ENCODE results near the gene ASXL1. TPM values are rescaled to one million over a fixed set of nuclear protein-coding genes. Genes with fewer than 3 reads are reported as not detected.

The ASXL1 gene
- total and polyA plus RNA-seq, 9 of the 15 experiments (the other 6 are each of a cell fraction or from before 2014, with no cell fraction given): 6.5 to 65.3 (median 32.3) TPM

DNA sequence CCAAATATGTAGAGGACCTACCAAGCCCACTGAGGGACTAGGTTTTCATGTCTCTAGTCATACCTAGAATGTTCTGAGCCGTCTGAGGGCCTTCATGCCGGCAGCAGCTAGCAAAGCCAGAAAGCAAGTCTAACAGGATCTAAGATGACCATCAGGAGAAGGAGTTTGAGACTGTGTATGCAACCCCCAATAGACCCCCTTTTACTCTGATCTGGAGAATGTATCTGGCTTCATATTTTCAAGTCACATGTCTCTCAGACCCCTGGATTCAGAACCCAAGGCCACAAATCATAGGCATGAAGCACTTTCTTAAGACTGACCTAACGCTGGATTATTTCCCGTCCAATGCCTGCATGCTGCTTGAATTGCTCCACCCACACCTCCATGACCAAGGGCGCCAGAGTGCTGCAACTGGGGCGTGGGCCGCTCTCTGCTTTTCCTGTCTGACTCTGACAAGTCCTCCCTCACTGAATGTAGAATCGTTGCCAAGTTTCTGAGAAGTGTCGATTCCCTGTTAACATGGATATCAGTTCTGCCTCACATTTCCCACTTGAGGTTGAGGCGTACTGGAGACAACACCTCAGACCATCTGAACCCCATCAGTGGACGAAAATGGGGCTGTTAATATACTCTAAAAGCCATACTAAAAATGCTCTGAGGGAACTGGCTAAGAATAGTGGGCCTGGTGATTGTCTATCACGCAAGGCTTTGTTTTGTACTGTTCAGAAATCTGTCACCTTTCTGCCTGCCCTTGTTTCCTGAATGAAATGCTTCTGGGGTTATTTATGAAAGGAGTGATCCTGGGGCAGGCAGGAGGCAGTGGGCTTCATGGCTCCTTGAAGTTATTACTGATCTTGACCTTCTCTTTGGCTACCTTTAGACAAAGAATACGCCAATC is 23.9 kb upstream of the ASXL1 start (continued):
- no peak for TF ChIP-seq MCM5 (IDR thresholded peaks at IDR 0.05; ENCODE audit: low read depth)
- no peak for TF ChIP-seq MBD2 (IDR thresholded peaks at IDR 0.05; ENCODE audit: borderline replicate concordance, low read depth)
- TF ChIP-seq, protein P1, sequence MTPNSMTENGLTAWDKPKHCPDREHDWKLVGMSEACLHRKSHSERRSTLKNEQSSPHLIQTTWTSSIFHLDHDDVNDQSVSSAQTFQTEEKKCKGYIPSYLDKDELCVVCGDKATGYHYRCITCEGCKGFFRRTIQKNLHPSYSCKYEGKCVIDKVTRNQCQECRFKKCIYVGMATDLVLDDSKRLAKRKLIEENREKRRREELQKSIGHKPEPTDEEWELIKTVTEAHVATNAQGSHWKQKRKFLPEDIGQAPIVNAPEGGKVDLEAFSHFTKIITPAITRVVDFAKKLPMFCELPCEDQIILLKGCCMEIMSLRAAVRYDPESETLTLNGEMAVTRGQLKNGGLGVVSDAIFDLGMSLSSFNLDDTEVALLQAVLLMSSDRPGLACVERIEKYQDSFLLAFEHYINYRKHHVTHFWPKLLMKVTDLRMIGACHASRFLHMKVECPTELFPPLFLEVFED (CRISPR knock-in tag; conservative IDR thresholded peaks at IDR 0.05): no peak
- no peak for TF ChIP-seq ZNF174 (CRISPR knock-in tag; IDR thresholded peaks at IDR 0.05)
- TF ChIP-seq ZNF586 (CRISPR knock-in tag; conservative IDR thresholded peaks at IDR 0.05): no peak
- no peak for TF ChIP-seq CBX3 (IDR thresholded peaks at IDR 0.05; ENCODE audit: borderline replicate concordance in 1 of 2, low read length in 2 of 2)
- TF ChIP-seq KDM1A (IDR thresholded peaks at IDR 0.05): no peak
- TF ChIP-seq ZNF253 (CRISPR knock-in tag; conservative IDR thresholded peaks at IDR 0.05): no peak
- no peak for TF ChIP-seq ZNF668 (CRISPR knock-in tag; IDR thresholded peaks at IDR 0.05)
- TF ChIP-seq RHOXF2B (CRISPR knock-in tag; conservative IDR thresholded peaks at IDR 0.05): no peak
- TF ChIP-seq HCFC1 (IDR thresholded peaks at IDR 0.05; ENCODE audit: low read depth, low read length): no peak
- TF ChIP-seq POLR2H (tag; IDR thresholded peaks at IDR 0.05; ENCODE audit: low read depth): no peak
- TF ChIP-seq CBX8 (IDR thresholded peaks at IDR 0.05; ENCODE audit: borderline replicate concordance, extremely low read depth, low read depth, low read length, poor library complexity, severe bottlenecking): no peak
- no peak for TF ChIP-seq GABPA (tag; conservative IDR thresholded peaks at IDR 0.05; ENCODE audit: low read depth)
- TF ChIP-seq, protein P2, sequence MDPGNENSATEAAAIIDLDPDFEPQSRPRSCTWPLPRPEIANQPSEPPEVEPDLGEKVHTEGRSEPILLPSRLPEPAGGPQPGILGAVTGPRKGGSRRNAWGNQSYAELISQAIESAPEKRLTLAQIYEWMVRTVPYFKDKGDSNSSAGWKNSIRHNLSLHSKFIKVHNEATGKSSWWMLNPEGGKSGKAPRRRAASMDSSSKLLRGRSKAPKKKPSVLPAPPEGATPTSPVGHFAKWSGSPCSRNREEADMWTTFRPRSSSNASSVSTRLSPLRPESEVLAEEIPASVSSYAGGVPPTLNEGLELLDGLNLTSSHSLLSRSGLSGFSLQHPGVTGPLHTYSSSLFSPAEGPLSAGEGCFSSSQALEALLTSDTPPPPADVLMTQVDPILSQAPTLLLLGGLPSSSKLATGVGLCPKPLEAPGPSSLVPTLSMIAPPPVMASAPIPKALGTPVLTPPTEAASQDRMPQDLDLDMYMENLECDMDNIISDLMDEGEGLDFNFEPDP (CRISPR knock-in tag; IDR thresholded peaks at IDR 0.05): no peak
- no peak for TF ChIP-seq STAT5B (CRISPR knock-in tag; IDR thresholded peaks at IDR 0.05)
- TF ChIP-seq, protein P3, sequence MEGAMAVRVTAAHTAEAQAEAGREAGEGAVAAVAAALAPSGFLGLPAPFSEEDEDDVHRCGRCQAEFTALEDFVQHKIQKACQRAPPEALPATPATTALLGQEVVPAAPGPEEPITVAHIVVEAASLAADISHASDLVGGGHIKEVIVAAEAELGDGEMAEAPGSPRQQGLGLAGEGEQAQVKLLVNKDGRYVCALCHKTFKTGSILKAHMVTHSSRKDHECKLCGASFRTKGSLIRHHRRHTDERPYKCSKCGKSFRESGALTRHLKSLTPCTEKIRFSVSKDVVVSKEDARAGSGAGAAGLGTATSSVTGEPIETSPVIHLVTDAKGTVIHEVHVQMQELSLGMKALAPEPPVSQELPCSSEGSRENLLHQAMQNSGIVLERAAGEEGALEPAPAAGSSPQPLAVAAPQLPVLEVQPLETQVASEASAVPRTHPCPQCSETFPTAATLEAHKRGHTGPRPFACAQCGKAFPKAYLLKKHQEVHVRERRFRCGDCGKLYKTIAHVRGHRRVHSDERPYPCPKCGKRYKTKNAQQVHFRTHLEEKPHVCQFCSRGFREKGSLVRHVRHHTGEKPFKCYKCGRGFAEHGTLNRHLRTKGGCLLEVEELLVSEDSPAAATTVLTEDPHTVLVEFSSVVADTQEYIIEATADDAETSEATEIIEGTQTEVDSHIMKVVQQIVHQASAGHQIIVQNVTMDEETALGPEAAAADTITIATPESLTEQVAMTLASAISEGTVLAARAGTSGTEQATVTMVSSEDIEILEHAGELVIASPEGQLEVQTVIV (CRISPR knock-in tag; IDR thresholded peaks at IDR 0.05; ENCODE audit: borderline replicate concordance): no peak
- TF ChIP-seq MAFK (IDR thresholded peaks at IDR 0.05; ENCODE audit: low read length): no peak
- TF ChIP-seq LCOR (CRISPR knock-in tag; IDR thresholded peaks at IDR 0.05): no peak
- no peak for TF ChIP-seq ZSCAN32 (CRISPR knock-in tag; IDR thresholded peaks at IDR 0.05)
- TF ChIP-seq PHF8 (IDR thresholded peaks at IDR 0.05; ENCODE audit: borderline replicate concordance, low read length): no peak; the same call in 1 of the 2 replicates
- peak; percentile 23; the same call in 1 of the 2 replicates for TF ChIP-seq ZNF384 (IDR thresholded peaks at IDR 0.05; ENCODE audit: low read depth, low read length)
- TF ChIP-seq CHD2 (IDR thresholded peaks at IDR 0.05; ENCODE audit: low read depth, low read length): no peak
- TF ChIP-seq ZNF316 (IDR thresholded peaks at IDR 0.05): no peak
